ENCODE data around the gene CDK6.

DNA sequence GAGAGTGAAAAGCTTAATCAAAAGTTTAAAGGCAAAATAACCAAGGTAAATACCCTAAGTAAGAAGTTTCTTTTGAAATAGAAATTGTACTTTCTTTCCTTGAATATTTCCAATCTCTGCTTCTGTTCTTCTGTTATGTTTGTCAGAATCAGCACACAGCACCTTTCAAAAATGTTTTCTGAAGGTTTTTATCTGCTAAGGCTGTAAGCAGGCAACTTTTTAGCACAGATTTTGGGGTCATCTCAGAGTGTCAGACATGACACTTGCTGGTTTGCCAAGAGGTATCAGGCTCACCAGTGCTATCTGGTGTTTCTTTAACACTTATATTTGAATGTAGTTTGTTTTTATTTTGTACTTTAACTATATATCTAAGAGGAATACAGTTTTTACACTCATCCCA lies 94.2 kb downstream of the CDK6 start:
- TF ChIP-seq, protein P1, sequence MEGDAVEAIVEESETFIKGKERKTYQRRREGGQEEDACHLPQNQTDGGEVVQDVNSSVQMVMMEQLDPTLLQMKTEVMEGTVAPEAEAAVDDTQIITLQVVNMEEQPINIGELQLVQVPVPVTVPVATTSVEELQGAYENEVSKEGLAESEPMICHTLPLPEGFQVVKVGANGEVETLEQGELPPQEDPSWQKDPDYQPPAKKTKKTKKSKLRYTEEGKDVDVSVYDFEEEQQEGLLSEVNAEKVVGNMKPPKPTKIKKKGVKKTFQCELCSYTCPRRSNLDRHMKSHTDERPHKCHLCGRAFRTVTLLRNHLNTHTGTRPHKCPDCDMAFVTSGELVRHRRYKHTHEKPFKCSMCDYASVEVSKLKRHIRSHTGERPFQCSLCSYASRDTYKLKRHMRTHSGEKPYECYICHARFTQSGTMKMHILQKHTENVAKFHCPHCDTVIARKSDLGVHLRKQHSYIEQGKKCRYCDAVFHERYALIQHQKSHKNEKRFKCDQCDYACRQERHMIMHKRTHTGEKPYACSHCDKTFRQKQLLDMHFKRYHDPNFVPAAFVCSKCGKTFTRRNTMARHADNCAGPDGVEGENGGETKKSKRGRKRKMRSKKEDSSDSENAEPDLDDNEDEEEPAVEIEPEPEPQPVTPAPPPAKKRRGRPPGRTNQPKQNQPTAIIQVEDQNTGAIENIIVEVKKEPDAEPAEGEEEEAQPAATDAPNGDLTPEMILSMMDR (conservative IDR thresholded peaks at IDR 0.05; ENCODE audit: low read depth in 2 of 2): no peak
- TF ChIP-seq EZH2phosphoT487 (IDR thresholded peaks at IDR 0.05; ENCODE audit: unreplicated experiment): no peak
- TF ChIP-seq, protein P2, sequence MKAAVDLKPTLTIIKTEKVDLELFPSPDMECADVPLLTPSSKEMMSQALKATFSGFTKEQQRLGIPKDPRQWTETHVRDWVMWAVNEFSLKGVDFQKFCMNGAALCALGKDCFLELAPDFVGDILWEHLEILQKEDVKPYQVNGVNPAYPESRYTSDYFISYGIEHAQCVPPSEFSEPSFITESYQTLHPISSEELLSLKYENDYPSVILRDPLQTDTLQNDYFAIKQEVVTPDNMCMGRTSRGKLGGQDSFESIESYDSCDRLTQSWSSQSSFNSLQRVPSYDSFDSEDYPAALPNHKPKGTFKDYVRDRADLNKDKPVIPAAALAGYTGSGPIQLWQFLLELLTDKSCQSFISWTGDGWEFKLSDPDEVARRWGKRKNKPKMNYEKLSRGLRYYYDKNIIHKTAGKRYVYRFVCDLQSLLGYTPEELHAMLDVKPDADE (IDR thresholded peaks at IDR 0.05): no peak
- no peak for TF ChIP-seq NANOG (IDR thresholded peaks at IDR 0.05; ENCODE audit: borderline replicate concordance)
- no peak for TF ChIP-seq CREB1 (CRISPR knock-in tag; IDR thresholded peaks at IDR 0.05; ENCODE audit: low read depth)
- TF ChIP-seq, protein P3, sequence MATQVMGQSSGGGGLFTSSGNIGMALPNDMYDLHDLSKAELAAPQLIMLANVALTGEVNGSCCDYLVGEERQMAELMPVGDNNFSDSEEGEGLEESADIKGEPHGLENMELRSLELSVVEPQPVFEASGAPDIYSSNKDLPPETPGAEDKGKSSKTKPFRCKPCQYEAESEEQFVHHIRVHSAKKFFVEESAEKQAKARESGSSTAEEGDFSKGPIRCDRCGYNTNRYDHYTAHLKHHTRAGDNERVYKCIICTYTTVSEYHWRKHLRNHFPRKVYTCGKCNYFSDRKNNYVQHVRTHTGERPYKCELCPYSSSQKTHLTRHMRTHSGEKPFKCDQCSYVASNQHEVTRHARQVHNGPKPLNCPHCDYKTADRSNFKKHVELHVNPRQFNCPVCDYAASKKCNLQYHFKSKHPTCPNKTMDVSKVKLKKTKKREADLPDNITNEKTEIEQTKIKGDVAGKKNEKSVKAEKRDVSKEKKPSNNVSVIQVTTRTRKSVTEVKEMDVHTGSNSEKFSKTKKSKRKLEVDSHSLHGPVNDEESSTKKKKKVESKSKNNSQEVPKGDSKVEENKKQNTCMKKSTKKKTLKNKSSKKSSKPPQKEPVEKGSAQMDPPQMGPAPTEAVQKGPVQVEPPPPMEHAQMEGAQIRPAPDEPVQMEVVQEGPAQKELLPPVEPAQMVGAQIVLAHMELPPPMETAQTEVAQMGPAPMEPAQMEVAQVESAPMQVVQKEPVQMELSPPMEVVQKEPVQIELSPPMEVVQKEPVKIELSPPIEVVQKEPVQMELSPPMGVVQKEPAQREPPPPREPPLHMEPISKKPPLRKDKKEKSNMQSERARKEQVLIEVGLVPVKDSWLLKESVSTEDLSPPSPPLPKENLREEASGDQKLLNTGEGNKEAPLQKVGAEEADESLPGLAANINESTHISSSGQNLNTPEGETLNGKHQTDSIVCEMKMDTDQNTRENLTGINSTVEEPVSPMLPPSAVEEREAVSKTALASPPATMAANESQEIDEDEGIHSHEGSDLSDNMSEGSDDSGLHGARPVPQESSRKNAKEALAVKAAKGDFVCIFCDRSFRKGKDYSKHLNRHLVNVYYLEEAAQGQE (IDR thresholded peaks at IDR 0.05; ENCODE audit: unreplicated experiment): no peak
- TF ChIP-seq JUNB (IDR thresholded peaks at IDR 0.05; ENCODE audit: unreplicated experiment): no peak
